KMS-11 (cell line): Measurements from ENCODE around the gene LRRC37B.
A peak's percentile ranks its signal among the peaks of the same experiment; 100 is the strongest.

Experiments used
- H2AFZ ChIP-seq: fragments of 200-600 bp; sonication (generic); 2 replicates; pipeline ENCODE4 v1.6.1; 2016; ENCODE audit warnings: antibody characterized with exemption, mixed run types, low read depth
- H3K27ac ChIP-seq: fragments of 200-600 bp; sonication (generic); 2 replicates; pipeline ENCODE4 v1.6.1; 2016; ENCODE audit warnings: mild to moderate bottlenecking, mixed run types
- H3K27me3 ChIP-seq: fragments of 200-600 bp; sonication (generic); 2 replicates; pipeline ENCODE4 v1.6.1; 2017; ENCODE audit warnings: mild to moderate bottlenecking, low read depth, mixed run types, moderate library complexity; ENCODE audit not compliant: insufficient read depth
- H3K36me3 ChIP-seq: fragments of 200-600 bp; sonication (generic); 2 replicates; pipeline ENCODE4 v1.6.1; 2017; ENCODE audit warnings: mild to moderate bottlenecking, mixed run types; ENCODE audit not compliant: insufficient read depth
- H3K4me1 ChIP-seq: fragments of 200-600 bp; sonication (generic); 2 replicates; pipeline ENCODE4 v1.6.1; 2016; ENCODE audit warnings: mild to moderate bottlenecking, low read depth, mixed run types; ENCODE audit not compliant: poor library complexity, severe bottlenecking
- H3K4me2 ChIP-seq: fragments of 200-600 bp; sonication (generic); 2 replicates; pipeline ENCODE4 v1.7.0; 2016; ENCODE audit warnings: mild to moderate bottlenecking, mixed run types
- H3K4me3 ChIP-seq: fragments of 200-600 bp; sonication (generic); IDR thresholded peaks from 2 replicates; pipeline ENCODE4 v1.6.1; 2017; ENCODE audit warnings: low read depth, low read length, mixed read lengths; ENCODE audit not compliant: insufficient read depth
- H3K79me2 ChIP-seq: fragments of 200-600 bp; sonication (generic); 2 replicates; pipeline ENCODE4 v1.6.1; 2016; ENCODE audit warnings: low read depth, mixed run types; ENCODE audit not compliant: insufficient read depth
- H3K9ac ChIP-seq: fragments of 200-600 bp; sonication (generic); 2 replicates; pipeline ENCODE4 v1.6.1; 2016; ENCODE audit warnings: mild to moderate bottlenecking, mixed run types
- H4K20me1 ChIP-seq: fragments of 200-600 bp; sonication (generic); 2 replicates; pipeline ENCODE4 v1.6.1; 2016; ENCODE audit warnings: mild to moderate bottlenecking, mixed run types; ENCODE audit not compliant: insufficient read depth
- CTCF ChIP-seq: fragments of 200-600 bp; sonication (generic); conservative IDR thresholded peaks from 2 replicates; pipeline ENCODE4 v1.6.1; 2017; ENCODE audit warnings: low read depth, mild to moderate bottlenecking, antibody characterized with exemption, low read length, moderate library complexity, mixed read lengths

The LRRC37B gene

DNA sequence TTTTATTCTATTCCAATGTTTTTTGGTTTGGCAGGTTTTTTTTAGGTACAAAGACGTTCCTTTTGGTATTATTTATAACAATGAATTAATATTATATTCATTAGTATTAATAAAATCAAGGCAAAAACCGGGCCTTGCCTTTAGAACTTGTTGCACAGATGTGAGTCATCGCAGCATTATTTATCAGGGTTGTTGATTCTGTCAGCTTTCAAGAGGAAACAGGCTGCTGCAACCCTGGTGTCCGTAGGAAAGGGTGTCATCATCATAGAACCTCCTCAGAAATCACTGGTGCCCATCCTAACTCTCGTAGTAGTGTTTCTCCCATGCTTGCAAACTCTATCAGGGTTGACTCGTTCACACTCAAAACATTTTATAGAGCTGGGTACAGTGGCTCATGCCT lies 10.2 kb upstream of the LRRC37B start:
- H3K27ac ChIP-seq: no peak overlapping the region
- peaks cover 29% of the 10 kb centered on the region; the same call in 1 of the 2 replicates for H3K36me3 ChIP-seq
- H3K9ac ChIP-seq: no peak overlapping the region
- no peaks in the 10 kb centered on the region for H3K79me2 ChIP-seq
- no peak for TF ChIP-seq CTCF
- H2AFZ ChIP-seq: no peak overlapping the region
- no peaks in the 10 kb centered on the region for H3K4me1 ChIP-seq
- H3K4me2 ChIP-seq: no peak overlapping the region
- no peaks in the 10 kb centered on the region for H3K27me3 ChIP-seq
- H3K4me3 ChIP-seq: no peak overlapping the region
- H4K20me1 ChIP-seq: 0 out of 2 replicates have a peak, but pooled peaks cover 3% of the 10 kb centered on the region

DNA sequence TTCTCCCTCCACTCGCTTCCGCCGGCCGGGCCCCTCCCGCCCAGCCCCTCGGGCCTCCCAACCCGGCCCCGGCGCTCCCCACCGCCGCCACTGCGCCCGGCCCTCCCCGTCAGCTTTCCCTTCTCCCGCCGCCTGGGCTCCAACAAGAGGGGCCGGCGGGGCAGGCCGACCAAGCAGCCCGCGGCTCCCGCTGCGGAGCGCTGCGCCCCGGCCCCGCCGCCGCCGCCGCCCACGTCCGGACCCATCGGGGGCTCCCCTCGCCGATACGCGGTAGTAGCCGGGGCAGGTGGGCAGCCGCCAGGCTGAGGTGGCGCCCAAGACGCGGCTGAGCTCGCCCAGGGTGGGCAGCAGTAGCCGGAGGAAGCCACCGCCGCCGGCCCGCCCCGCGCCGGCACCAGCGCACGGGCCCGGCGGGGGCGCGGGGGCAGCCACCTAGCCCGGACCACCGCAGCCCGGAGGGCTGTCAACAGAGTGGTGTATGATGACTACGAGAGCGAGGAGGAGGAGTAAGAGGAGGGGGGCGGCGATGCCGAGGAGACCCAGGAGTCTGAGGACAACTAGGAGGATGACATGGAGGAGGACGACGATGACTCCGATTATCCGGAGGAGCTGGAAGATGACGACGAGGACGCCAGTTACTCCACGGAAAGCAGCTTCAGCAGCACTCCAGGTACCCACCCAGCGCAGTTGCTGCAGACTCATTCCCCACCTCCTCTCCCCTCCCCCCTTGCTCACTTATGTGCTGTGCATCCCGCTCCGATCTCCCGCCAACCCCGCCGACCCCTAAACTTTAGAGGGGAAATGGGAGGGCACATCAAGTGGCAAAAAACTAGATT lies 498 bp downstream of the LRRC37B start:
- H2AFZ ChIP-seq: peak overlapping the region; percentile 94
- H3K79me2 ChIP-seq: 0 out of 2 replicates have a peak, but pooled peaks cover 5% of the 10 kb centered on the region
- no peak overlapping the region for H3K27ac ChIP-seq

DNA sequence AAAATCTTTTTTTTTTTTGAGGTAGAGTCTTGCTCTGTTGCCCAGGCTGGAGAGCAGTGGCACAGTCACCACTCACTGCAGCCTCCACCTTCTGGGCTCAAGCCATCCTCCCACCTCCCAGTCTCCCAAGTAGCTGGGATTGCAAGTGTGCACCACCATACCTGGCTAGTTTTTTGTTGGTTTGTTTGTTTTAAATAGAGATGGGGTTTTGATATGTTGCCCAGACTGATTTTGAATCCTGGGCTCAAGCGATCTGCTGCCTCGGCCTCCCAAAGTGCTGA lies 2.0 kb downstream of the LRRC37B start:
- Histone ChIP-seq H3K79me2 (0 out of 2 replicates have a peak, but pooled peaks cover 5% of the 10 kb centered on the region), H3K27ac (no peak overlapping the region), H3K9ac (no peak overlapping the region), H3K4me3 (no peak overlapping the region), H3K4me2 (peak overlapping the region; percentile 81; the same call in 1 of the 2 replicates), H3K36me3 (no peaks in the 10 kb centered on the region), H4K20me1 (no peaks in the 10 kb centered on the region), H3K27me3 (no peaks in the 10 kb centered on the region), H2AFZ (no peak overlapping the region), H3K4me1 (peaks cover 16% of the 10 kb centered on the region)
- TF ChIP-seq CTCF: no peak

More for the DNA sequence above, 498 bp downstream of the LRRC37B start:
- Histone ChIP-seq H3K9ac (peak overlapping the region; percentile 56), H3K36me3 (no peaks in the 10 kb centered on the region), H3K27me3 (no peaks in the 10 kb centered on the region), H4K20me1 (no peaks in the 10 kb centered on the region), H3K4me2 (peak overlapping the region; percentile 81), H3K4me3 (no peak overlapping the region), H3K4me1 (peaks cover 16% of the 10 kb centered on the region)
- no peak for TF ChIP-seq CTCF

DNA sequence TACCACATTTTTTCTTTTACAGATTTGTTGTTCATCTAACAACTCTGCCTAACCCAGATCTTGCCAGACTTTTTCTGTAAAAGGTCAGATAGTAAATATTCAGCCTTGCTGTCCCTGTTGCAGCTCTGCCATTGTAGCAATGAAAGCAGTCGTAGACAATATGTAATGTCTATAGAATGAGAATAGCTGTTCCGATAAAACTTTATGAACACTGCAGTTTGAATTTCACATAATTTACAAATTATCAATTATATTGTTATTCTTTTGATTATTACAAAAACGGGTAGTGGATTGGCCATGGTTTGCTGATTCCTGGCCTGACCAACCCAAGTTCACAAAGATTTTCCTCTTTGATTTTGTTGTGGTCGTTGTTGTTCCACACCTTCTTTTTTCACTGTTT lies 2.9 kb downstream of the LRRC37B start:
- no peak overlapping the region for H3K9ac ChIP-seq
- H3K79me2 ChIP-seq: 0 out of 2 replicates have a peak, but pooled peaks cover 5% of the 10 kb centered on the region
- H4K20me1 ChIP-seq: no peaks in the 10 kb centered on the region
- H3K27me3 ChIP-seq: no peaks in the 10 kb centered on the region
- H3K4me3 ChIP-seq: no peak overlapping the region
- no peak overlapping the region for H2AFZ ChIP-seq
- no peak for TF ChIP-seq CTCF
- H3K36me3 ChIP-seq: no peaks in the 10 kb centered on the region
- no peak overlapping the region for H3K4me2 ChIP-seq
- peaks cover 16% of the 10 kb centered on the region for H3K4me1 ChIP-seq
- H3K27ac ChIP-seq: no peak overlapping the region
